ENCODE results near the gene CA11. TPM values are rescaled to one million over a fixed set of nuclear protein-coding genes. Genes with fewer than 3 reads are reported as not detected.
A peak's percentile ranks its signal among the peaks of the same experiment; 100 is the strongest.

Gene CA11
- total and polyA plus RNA-seq, 9 of the 15 experiments (the other 6 are each of a cell fraction or from before 2014, with no cell fraction given): 2.9 to 19.9 (median 8.3) TPM

DNA sequence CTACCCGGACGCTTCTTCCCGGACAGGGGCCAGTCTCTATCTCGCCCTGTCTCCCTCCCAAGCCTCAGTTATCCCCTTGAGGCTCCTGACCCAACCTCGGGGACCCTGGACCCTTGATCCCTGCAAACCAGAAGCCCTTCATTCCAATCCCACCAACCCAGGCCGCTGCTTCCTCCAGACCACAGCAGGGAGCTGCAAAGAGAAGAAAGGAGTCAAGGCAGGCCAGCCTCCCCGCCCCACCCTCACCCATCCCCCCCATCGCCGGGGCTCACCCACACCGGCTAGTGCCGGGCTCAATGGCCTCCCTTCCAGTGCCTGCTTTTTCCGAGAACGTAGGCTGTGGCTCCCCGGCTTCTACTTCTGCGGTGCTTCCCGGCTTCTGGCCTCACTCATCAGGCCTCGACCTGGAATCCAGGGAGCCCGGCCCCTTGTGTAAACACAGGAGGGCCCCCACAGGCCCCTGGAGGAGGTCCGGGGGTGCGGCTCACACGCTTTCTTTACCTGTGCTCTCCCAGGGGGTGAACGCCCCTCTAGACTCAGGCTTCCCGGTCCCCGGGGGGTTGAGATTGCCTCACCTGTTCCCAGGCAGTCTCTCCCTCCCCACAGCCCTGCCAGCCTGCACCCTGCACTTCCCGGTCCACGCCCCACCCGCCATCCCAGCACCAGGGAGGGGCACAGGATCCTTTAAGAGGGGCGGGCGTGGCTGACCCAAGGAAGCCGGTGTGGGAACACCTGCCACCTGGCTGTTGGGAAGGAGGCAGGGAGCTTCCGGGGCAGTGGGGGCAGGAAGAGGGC is 31.4 kb downstream of the CA11 start, which contains the start of gene FAM83E:
TSS of gene FAM83E (minus strand) at position 641 of the 795 bp plus-strand sequence. CDS start 1,704 bp downstream, outside the sequence.
- H4K20me1 ChIP-seq (replicated peaks; ENCODE audit: control insufficient read depth, insufficient read depth, low read length): peaks cover 37% of the 10 kb centered on the region
- CTCF ChIA-PET (ENCODE audit: low intra/inter-chr PET ratio): no interaction called here
- no peak within 1 kb of the TSS; the same call in 1 of the 2 replicates for H3K4me3 ChIP-seq
- POLR2A ChIA-PET: interaction anchor here (0.6 to 1.4 kb wide), 9 partner anchors 9 to 281 kb away, joined by 3 to 6 read pairs (median 3); no protein-coding TSS in a partner anchor
- peaks cover 22 to 62% of the 10 kb centered on the region in 2 experiments; a peak in 4 of 5 replicates for H3K4me1 ChIP-seq (replicated peaks in 1 of 2; ENCODE audit: control insufficient read depth in 2 of 2, insufficient read depth in 2 of 2, low read length in 2 of 2)
- WGBS (ENCODE audit: insufficient coverage, low coverage, missing lambda C conversion rate): 24% methylated on average over 25 of the region's 31 CpGs
- BruUV-seq (replicated peaks): no TSS peak
- H3K27ac ChIP-seq (ENCODE audit: extremely low read depth, low read depth, low read length): peak within 1 kb of the TSS; percentile 0; the same call in 2 of the 3 replicates
- H3K79me2 ChIP-seq (ENCODE audit: control insufficient read depth, insufficient read depth, low read length): peaks cover 36% of the 10 kb centered on the region
- peaks cover 11% of the 10 kb centered on the region for H3K9me1 ChIP-seq (ENCODE audit: control insufficient read depth, insufficient read depth, low read length)
- H3K27me3 ChIP-seq (ENCODE audit: control insufficient read depth in 2 of 2, insufficient read depth in 2 of 2, low read length in 2 of 2): no peaks in the 10 kb centered on the region
- intact Hi-C loops (cut with micrococcal nuclease) (no loop called here), in situ Hi-C loops (cut with MboI) (no loop called here)
- H3K9me3 ChIP-seq (replicated peaks; ENCODE audit: control insufficient read depth, insufficient read depth, low read depth, low read length): no peaks in the 10 kb centered on the region
- H3K36me3 ChIP-seq (ENCODE audit: control insufficient read depth, insufficient read depth, low read length): peaks cover 38% of the 10 kb centered on the region; the same call in 2 of the 3 replicates
- ATAC-seq (peak; percentile 52), FAIRE-seq (peak; percentile 49), DNase-seq (ENCODE audit: extremely low read depth in 1 of 4, low spot score in 3 of 4) (peak; percentile 61 to 79 (median 68))
- peak within 1 kb of the TSS; percentile 91; the same call in 1 of the 2 replicates for H3K4me2 ChIP-seq (ENCODE audit: insufficient read depth, low read length)
- no peak within 1 kb of the TSS for H2AFZ ChIP-seq (ENCODE audit: low read depth, low read length)
- peak within 1 kb of the TSS in 1 of 2 experiments; percentile 94; a peak in 2 of 4 replicates for H3K9ac ChIP-seq (ENCODE audit: insufficient read depth in 1 of 2, low read depth in 2 of 2, low read length in 2 of 2)
- TF ChIP-seq REST (IDR thresholded peaks at IDR 0.05; ENCODE audit: borderline replicate concordance): 0 out of 2 replicates have a peak, but pooled peaks have one; percentile 8
- TF ChIP-seq REST (CRISPR knock-in tag; IDR thresholded peaks at IDR 0.05; ENCODE audit: low read depth): no peak
- TF ChIP-seq HMG20A (CRISPR knock-in tag; conservative IDR thresholded peaks at IDR 0.05): no peak
- TF ChIP-seq COPS2 (conservative IDR thresholded peaks at IDR 0.05): no peak
- TF ChIP-seq ZNF184 (CRISPR knock-in tag; IDR thresholded peaks at IDR 0.05): no peak
- TF ChIP-seq XRCC4 (IDR thresholded peaks at IDR 0.05; ENCODE audit: extremely low read depth, insufficient read depth, insufficient read length): no peak
- no peak for TF ChIP-seq NBN (IDR thresholded peaks at IDR 0.05; ENCODE audit: low read depth)
- TF ChIP-seq ZNF253 (CRISPR knock-in tag; conservative IDR thresholded peaks at IDR 0.05): peak; percentile 83; the same call in 1 of the 2 replicates
- TF ChIP-seq ILF3 (IDR thresholded peaks at IDR 0.05; ENCODE audit: borderline replicate concordance): 0 out of 2 replicates have a peak, but pooled peaks have one; percentile 94
- no peak for TF ChIP-seq BMI1 (IDR thresholded peaks at IDR 0.05; ENCODE audit: low read length)
- TF ChIP-seq SIN3B (IDR thresholded peaks at IDR 0.05; ENCODE audit: low read depth): no peak
- TF ChIP-seq ZNF280A (IDR thresholded peaks at IDR 0.05; ENCODE audit: low read depth, partially characterized antibody): no peak
- TF ChIP-seq TCFL5 (CRISPR knock-in tag; conservative IDR thresholded peaks at IDR 0.05): no peak

All from K562 (cell line).